Smooth muscle cell (in vitro differentiated cells): ENCODE data around the gene C4orf50. TPM values are rescaled to one million over a fixed set of nuclear protein-coding genes. Genes with fewer than 3 reads are reported as not detected.

Source experiments
- DNase-seq: peaks from one replicate; lab custom pipeline; 2025; ENCODE audit not compliant: unreplicated experiment; lab: John Stamatoyannopoulos, UW
- H2AFZ ChIP-seq: fragments of 200-600 bp; sonication (generic); 2 replicates; pipeline ENCODE4 v1.6.0; 2016; ENCODE audit warnings: antibody characterized with exemption, low read depth, mild to moderate bottlenecking
- H3F3A ChIP-seq: fragments of 200-600 bp; sonication (generic); 2 replicates; pipeline ENCODE4 v1.6.0; 2017; ENCODE audit warnings: antibody characterized with exemption, low read depth
- H3K27ac ChIP-seq: fragments of 200-600 bp; sonication (generic); 2 replicates; pipeline ENCODE4 v1.5.1; 2016; ENCODE audit warnings: low read depth, mild to moderate bottlenecking
- H3K27me3 ChIP-seq: fragments of 200-600 bp; sonication (generic); 2 replicates; pipeline ENCODE4 v1.6.1; 2016; ENCODE audit warnings: low read depth, mild to moderate bottlenecking
- H3K36me3 ChIP-seq: fragments of 200-600 bp; sonication (generic); 2 replicates; pipeline ENCODE4 v1.5.1; 2016; ENCODE audit warnings: low read depth
- H3K4me1 ChIP-seq: fragments of 200-600 bp; sonication (generic); 2 replicates; pipeline ENCODE4 v1.5.1; 2016; ENCODE audit warnings: low read depth
- H3K4me2 ChIP-seq: fragments of 200-600 bp; sonication (generic); 2 replicates; pipeline ENCODE4 v1.6.0; 2016; ENCODE audit warnings: mild to moderate bottlenecking
- H3K4me3 ChIP-seq: fragments of 200-600 bp; sonication (generic); 2 replicates; pipeline ENCODE4 v1.5.1; 2016; ENCODE audit warnings: mild to moderate bottlenecking
- H3K79me2 ChIP-seq: fragments of 200-600 bp; sonication (generic); 2 replicates; pipeline ENCODE4 v1.6.0; 2016; ENCODE audit warnings: low read depth, mild to moderate bottlenecking
- H3K9ac ChIP-seq: fragments of 200-600 bp; sonication (generic); 2 replicates; pipeline ENCODE4 v1.6.0; 2016; ENCODE audit warnings: low read depth
- H3K9me3 ChIP-seq: fragments of 200-600 bp; sonication (generic); replicated peaks from 2 replicates; pipeline ENCODE4 v1.5.1; 2016; ENCODE audit warnings: low read depth
- H4K20me1 ChIP-seq: fragments of 200-600 bp; sonication (generic); 2 replicates; pipeline ENCODE4 v1.6.0; 2016; ENCODE audit warnings: low read depth
- WGBS: methylation state at CpG from one replicate; pipeline ENCODE4 v1.1.7; 2016; ENCODE audit warnings: low lambda C conversion rate; 5-methylcytosine and 5-hydroxymethylcytosine counted together
- polyA plus RNA-seq: library from polyadenylated mRNA; unstranded; fragments of >200 nt; fragmentation: Nextera tagmentation; extraction: Ambion mirVana; gene quantifications from 2 replicates; pipeline ENCODE4 v1.2.1, GENCODE V29; 2016
- total RNA-seq: library from RNA; depleted of rRNA; stranded (reverse); fragments of >200 nt; gene quantifications from 2 replicates; pipeline ENCODE4 v1.2.3, GENCODE V29; 2014
- TF ChIP-seq, protein P1 (sequence below): fragments of 200-600 bp; sonication (generic); IDR thresholded peaks from 2 replicates; pipeline ENCODE4 v1.5.1; 2017; ENCODE audit warnings: borderline replicate concordance, mild to moderate bottlenecking, antibody characterized with exemption; ENCODE audit not compliant: insufficient read depth, poor library complexity, severe bottlenecking

The C4orf50 gene
- total and polyA plus RNA-seq, 2 experiments from 2014 or later, result not detected

DNA sequence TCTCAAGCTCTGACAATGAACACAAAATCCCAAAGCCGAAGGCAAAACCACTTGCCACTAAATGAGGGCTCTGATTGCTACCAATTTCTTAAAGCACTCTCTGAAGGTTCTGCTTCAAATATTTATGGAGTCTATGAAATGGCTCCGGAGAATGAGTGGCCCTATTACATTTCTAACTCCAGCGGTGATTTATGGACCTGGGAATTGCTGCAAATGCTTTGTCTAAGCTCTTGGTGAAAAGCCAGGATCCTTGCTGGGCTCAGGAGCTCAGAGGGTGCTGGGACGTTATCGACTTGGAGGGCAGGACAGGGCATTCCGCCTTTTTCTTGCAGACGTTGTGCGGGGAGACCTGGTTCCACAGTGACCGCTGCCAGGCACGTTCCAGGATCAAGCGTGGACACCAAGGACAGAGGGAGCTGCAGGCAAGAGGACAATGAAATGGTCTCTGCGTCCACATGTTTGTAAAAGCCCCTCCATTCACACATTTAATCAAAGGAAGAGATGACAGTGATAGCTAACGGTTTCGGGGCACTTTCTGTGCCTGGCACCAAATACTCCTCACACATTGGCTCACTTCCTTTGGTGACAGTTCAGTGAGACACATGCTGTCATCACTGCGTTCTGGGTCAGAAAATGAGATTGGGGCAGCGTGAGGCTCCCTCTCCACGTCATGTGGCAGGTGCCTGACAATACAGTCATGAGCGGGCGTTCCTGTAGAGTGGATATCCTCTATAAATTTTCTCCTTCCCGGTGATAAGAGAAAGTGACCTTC lies 58.8 kb downstream of the C4orf50 start:
- H3K9me3 ChIP-seq, result no peaks in the 10 kb centered on the region
- H4K20me1 ChIP-seq, result no peaks in the 10 kb centered on the region
- H3K4me3 ChIP-seq, result no peak overlapping the region
- no peak overlapping the region for H3K4me2 ChIP-seq
- TF ChIP-seq, protein P1, sequence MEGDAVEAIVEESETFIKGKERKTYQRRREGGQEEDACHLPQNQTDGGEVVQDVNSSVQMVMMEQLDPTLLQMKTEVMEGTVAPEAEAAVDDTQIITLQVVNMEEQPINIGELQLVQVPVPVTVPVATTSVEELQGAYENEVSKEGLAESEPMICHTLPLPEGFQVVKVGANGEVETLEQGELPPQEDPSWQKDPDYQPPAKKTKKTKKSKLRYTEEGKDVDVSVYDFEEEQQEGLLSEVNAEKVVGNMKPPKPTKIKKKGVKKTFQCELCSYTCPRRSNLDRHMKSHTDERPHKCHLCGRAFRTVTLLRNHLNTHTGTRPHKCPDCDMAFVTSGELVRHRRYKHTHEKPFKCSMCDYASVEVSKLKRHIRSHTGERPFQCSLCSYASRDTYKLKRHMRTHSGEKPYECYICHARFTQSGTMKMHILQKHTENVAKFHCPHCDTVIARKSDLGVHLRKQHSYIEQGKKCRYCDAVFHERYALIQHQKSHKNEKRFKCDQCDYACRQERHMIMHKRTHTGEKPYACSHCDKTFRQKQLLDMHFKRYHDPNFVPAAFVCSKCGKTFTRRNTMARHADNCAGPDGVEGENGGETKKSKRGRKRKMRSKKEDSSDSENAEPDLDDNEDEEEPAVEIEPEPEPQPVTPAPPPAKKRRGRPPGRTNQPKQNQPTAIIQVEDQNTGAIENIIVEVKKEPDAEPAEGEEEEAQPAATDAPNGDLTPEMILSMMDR, result no peak
- H3K36me3 ChIP-seq, result no peaks in the 10 kb centered on the region
- no peak for DNase-seq
- H3K79me2 ChIP-seq, result no peaks in the 10 kb centered on the region
- no peak overlapping the region for H2AFZ ChIP-seq
- no peak overlapping the region for H3K9ac ChIP-seq
- H3K27me3 ChIP-seq, result peaks cover 11% of the 10 kb centered on the region
- H3K4me1 ChIP-seq, result no peaks in the 10 kb centered on the region
- WGBS, result 88% methylated on average over 20 of the region's 20 CpGs
- no peaks in the 10 kb centered on the region for H3F3A ChIP-seq
- no peak overlapping the region for H3K27ac ChIP-seq

DNA sequence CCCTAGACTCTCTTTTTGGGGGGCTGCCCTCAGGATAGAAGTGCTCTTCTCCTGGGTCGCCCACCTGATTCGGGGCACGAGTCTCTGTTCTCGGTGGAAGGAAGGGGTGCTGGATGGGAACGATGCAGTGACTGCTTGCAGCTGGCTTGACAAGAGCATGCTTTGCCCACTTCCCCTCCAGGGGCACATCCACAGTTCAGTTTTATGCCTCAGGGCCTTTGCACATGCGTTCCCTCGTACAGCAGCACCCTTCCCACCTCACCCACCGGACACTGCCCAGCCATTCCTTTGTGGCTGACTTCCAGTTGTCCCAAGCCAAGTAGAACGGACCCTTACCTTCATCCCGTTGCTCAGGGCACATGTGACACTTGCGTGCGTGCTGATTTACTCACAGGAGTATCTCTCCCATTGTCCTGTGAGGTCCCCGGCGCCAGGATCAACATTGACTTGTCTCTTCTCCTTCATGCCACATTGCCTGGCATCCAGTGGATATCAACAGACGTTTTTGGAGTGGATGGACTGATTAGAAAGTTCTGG lies 60.0 kb downstream of the C4orf50 start:
- Histone ChIP-seq H3K9me3 (no peaks in the 10 kb centered on the region), H3K4me1 (no peaks in the 10 kb centered on the region), H3K27ac (no peak overlapping the region), H3F3A (no peaks in the 10 kb centered on the region), H3K9ac (no peak overlapping the region), H3K4me2 (no peak overlapping the region), H3K27me3 (peaks cover 3% of the 10 kb centered on the region), H3K4me3 (no peak overlapping the region), H4K20me1 (no peaks in the 10 kb centered on the region), H3K79me2 (no peaks in the 10 kb centered on the region), H2AFZ (no peak overlapping the region), H3K36me3 (no peaks in the 10 kb centered on the region)
- TF ChIP-seq, protein P1, result no peak
- WGBS, result 87% methylated on average over 15 of the region's 15 CpGs
- DNase-seq, result no peak

DNA sequence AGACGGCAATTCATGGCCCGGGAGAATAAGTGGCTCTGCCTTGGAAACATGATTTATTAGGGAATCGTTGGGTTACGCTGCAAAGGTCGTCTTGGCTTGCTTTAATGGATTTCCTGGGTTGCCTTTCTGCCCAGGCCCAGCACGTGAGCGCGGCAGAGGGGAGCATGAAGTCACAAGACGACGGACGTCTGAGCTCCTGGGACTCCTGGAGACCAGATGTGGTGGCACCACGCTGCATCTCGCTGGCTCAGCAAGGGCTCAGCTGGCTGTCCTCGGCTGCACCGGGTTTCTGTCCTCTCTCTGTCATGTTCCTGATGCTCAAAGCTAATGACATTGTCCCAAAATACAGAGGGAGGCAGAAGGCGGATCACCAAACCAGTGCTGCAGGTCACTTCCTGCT lies 61.2 kb downstream of the C4orf50 start:
- WGBS, result 87% methylated on average over 16 of the region's 16 CpGs
- Histone ChIP-seq H3K9ac (no peak overlapping the region), H2AFZ (no peak overlapping the region), H3K9me3 (no peaks in the 10 kb centered on the region), H4K20me1 (no peaks in the 10 kb centered on the region), H3K27ac (no peak overlapping the region), H3K27me3 (peaks cover 3% of the 10 kb centered on the region), H3F3A (no peaks in the 10 kb centered on the region), H3K79me2 (no peaks in the 10 kb centered on the region), H3K4me3 (no peak overlapping the region), H3K4me1 (no peaks in the 10 kb centered on the region), H3K36me3 (no peaks in the 10 kb centered on the region), H3K4me2 (no peak overlapping the region)
- TF ChIP-seq, protein P1, result no peak
- DNase-seq, result no peak
